A549 (cell line): ENCODE data around the gene PPP2R5C.

Experiments
- CTCF ChIP-seq: fragments of >200 bp; sonication (Bioruptor Twin); formaldehyde crosslinking; IDR thresholded peaks from 3 replicates; pipeline ENCODE4 v1.5.1; 2016
- EHF ChIP-seq: fragments of 250-450 bp; sonication (Bioruptor Pico); IDR thresholded peaks from 2 replicates; pipeline ENCODE4 v1.5.0; 2020; ENCODE audit warnings: mild to moderate bottlenecking
- HOXB5 ChIP-seq: fragments of 250-450 bp; sonication (Bioruptor Pico); IDR thresholded peaks from 2 replicates; pipeline ENCODE4 v1.5.0; 2020; ENCODE audit warnings: mild to moderate bottlenecking, moderate library complexity
- JUN ChIP-seq, 2 experiments: fragments of >200 bp; sonication (Bioruptor Twin); formaldehyde crosslinking; IDR thresholded peaks; 2 replicates in 1 of 2; 3 replicates in 1 of 2; pipeline ENCODE4 v1.6.1; 2016 to 2017
- POLR2A ChIP-seq: IDR thresholded peaks from 2 replicates; pipeline ENCODE4 v1.6.1; 2012; ENCODE audit warnings: mild to moderate bottlenecking, low read length
- TF ChIP-seq, protein P1 (sequence below): fragments of 150-350 bp; IDR thresholded peaks from 2 replicates; pipeline ENCODE4 v1.6.1; 2014; ENCODE audit warnings: low read depth, mild to moderate bottlenecking, low read length
- TF ChIP-seq, protein P2 (sequence below): fragments of 200-600 bp; sonication (generic); IDR thresholded peaks from 2 replicates; pipeline ENCODE4 v1.6.1; 2016; ENCODE audit warnings: antibody characterized with exemption, mild to moderate bottlenecking, moderate library complexity

- TF ChIP-seq CTCF (no peak), JUN (IDR thresholded peaks at IDR 0.05) (no peak), POLR2A (no peak), EHF (CRISPR knock-in tag) (no peak), HOXB5 (no peak)
- TF ChIP-seq, protein P1, sequence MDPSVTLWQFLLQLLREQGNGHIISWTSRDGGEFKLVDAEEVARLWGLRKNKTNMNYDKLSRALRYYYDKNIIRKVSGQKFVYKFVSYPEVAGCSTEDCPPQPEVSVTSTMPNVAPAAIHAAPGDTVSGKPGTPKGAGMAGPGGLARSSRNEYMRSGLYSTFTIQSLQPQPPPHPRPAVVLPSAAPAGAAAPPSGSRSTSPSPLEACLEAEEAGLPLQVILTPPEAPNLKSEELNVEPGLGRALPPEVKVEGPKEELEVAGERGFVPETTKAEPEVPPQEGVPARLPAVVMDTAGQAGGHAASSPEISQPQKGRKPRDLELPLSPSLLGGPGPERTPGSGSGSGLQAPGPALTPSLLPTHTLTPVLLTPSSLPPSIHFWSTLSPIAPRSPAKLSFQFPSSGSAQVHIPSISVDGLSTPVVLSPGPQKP: no peak
- TF ChIP-seq, protein P2, sequence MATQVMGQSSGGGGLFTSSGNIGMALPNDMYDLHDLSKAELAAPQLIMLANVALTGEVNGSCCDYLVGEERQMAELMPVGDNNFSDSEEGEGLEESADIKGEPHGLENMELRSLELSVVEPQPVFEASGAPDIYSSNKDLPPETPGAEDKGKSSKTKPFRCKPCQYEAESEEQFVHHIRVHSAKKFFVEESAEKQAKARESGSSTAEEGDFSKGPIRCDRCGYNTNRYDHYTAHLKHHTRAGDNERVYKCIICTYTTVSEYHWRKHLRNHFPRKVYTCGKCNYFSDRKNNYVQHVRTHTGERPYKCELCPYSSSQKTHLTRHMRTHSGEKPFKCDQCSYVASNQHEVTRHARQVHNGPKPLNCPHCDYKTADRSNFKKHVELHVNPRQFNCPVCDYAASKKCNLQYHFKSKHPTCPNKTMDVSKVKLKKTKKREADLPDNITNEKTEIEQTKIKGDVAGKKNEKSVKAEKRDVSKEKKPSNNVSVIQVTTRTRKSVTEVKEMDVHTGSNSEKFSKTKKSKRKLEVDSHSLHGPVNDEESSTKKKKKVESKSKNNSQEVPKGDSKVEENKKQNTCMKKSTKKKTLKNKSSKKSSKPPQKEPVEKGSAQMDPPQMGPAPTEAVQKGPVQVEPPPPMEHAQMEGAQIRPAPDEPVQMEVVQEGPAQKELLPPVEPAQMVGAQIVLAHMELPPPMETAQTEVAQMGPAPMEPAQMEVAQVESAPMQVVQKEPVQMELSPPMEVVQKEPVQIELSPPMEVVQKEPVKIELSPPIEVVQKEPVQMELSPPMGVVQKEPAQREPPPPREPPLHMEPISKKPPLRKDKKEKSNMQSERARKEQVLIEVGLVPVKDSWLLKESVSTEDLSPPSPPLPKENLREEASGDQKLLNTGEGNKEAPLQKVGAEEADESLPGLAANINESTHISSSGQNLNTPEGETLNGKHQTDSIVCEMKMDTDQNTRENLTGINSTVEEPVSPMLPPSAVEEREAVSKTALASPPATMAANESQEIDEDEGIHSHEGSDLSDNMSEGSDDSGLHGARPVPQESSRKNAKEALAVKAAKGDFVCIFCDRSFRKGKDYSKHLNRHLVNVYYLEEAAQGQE: no peak
Observed at GRCh38 chr14:101812071-101812470, 50.6 kb downstream of the PPP2R5C start.
